Islet precursor cell (in vitro differentiated cells): ENCODE results near the gene BTN1A1.
A peak's percentile ranks its signal among the peaks of the same experiment; 100 is the strongest.
"Not testable (repeated sequence)": the region's sequence is repeated elsewhere in the genome, so short reads cannot be mapped to it uniquely, and the experiment has no call there.

ENCODE experiments used
- DNase-seq: peaks from one replicate; pipeline ENCODE4 v3.0.0-alpha.2; 2018

The BTN1A1 gene

GRCh38 chr6:26476896-26477295, 23.2 kb upstream of the BTN1A1 start:
- no peak for DNase-seq

DNA sequence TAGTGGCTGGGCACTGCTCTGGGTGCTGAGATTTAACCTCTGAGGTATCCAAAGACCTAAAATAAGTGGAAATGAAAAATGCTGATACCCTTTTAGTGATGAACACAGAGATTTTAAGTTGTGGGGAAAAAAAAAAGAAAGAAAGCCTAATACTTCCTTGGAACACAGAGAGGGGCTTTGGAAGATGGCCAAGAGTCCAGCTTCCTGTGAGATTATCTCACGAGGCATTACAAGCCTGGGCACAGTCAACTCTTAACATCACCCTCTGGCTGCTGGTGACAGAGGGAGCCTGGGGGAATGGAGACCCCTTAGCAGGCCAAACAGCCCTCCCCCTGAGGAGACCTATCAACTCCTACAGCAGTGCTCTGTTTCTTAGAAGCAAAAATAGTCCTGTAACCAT, 22.7 kb upstream of the BTN1A1 start:
- DNase-seq: no peak

DNA sequence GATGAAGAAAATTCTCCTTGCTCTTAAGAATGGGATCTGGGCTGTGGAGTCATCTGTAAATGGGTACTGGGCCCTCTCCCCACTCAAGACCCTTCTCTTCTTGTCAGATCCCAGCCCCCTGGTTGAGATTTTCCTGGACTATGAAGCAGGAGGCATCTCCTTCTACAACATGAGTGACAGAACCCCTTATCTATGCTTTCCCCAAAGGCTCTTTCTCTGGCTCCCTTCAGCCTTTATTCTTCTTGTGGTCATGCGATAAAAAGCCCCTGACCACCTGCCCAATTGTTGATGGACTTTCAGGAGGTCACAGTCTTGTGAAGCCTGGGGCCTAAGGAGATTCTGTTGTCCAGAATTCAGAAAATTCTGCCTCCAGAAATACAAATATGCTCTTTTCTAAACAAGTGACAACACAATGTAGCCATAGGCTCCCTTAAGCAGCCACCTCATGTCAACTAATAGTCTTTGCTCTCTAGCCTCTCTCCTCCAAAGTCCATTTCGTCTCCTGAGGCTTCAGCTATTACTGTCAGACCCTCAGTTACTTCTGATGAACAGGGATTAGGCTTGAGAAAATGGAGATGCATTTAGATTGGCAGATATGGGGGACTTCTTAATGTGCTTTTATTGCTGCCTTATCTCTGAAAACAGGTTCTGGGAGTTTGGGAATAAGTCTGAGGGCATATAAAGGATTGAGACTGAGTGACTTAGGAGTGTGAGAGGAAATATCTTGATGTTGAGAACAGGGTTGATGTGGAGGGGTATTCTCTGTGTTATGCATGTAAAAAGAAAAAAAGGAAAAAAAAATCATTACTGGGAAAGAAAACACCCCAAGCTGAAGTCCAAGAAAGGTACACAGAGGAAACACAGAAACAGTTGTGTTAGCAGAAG, 21.8 kb upstream of the BTN1A1 start:
- no peak for DNase-seq

DNA sequence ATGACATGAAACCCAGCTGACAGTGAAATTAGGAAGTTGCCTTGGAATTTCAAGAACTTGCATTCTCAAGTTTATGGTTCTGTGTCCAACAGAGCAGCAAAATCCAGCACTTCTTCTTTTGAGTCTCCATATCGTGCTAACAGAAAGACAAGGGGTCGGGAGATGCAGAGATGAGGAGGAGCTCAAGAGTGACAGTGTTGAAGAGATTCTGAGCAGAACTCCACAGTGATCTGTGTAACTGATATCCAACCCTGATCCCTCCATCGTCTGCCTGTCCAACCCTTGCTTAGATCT, 21.2 kb upstream of the BTN1A1 start:
- no peak for DNase-seq

DNA sequence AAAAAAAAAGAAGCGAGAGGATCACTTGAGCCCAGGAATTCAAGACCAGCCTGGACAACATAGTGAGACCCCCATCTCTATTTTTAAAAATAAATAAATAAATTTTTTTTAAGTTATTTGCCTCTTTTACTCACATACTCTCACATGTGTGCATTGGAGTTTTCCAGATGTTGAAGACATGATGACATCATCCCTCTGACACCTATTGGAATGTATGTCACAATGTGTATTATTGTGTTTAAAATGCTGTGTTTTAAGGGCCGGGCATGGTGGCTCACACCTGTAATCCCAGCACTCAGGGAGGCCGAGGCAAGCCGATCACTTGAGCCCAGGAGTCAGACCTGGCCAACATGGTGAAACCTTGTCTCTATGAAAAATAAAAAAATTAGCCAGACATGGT, 17.8 kb upstream of the BTN1A1 start:
- DNase-seq: no peak

DNA sequence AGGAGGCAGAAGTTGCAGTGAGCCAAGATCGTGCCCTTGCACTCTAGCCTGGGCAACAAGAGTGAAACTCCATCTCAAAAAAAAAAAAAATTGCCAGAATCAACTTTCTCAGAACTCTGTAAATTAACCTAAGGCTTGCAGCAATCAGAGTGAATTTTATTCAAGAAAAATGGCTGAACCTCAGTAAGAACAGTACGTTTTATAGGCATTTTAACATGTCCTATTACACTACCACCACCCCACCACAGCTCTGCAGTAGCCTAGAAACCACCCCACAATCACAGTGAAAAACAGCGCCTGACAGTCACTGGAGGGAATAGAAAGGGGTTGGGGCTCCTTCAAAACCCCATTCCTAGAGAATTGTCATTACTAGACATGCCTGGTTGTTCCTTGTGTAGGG, 16.4 kb upstream of the BTN1A1 start:
- no peak for DNase-seq

GRCh38 chr6:26484161-26484560, 15.9 kb upstream of the BTN1A1 start:
- DNase-seq: no peak

DNA sequence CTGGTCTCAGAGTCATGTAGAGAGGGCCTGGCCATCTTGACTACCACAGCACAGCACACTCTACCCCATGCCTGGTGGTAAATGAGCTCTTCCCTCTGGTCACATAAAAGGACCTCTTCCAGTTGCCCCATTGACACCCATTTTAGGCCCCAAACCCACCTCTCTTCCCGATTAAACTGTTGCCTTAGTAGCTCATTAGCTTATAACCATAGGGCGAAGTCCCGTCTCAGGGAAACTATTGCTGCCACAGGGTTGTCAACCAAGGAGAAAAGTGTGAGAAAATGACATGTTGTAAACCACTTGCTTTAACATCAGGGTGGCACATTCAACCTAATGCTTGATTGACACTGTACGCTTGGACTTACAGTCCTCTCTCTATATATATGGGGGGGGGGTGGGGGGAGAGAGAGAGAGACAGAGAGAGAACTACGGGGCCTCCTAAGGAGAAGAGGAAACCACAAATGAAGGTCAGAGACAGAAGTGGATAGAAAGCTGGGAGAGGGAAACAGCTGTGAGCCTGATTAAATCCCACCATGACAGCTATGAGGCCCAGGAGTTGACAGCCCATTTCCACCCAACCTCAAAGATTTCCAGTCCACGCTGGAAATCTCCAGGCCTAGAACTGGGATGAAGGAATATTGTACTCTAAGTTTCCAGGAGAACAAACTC, 14.9 kb upstream of the BTN1A1 start:
- DNase-seq: no peak

GRCh38 chr6:26486358-26486757, 13.7 kb upstream of the BTN1A1 start:
- DNase-seq: no peak

DNA sequence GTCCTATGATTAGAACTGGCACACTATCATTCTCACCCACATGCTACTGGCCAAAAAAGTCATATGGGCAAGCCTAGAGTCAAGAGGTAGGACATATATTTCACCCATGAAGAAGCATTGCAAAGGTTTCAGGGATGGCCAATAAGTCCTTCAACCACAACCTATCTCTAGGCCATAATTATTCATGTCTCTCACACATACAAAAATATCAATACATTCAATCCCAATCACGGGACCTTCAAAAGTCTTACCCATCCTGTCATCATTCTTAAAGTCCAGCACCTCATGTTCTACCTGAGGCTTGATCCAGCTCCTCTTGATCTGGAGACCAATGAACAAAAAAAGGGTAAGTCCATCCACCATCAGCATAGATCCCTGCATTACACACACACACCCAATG, 12.6 kb upstream of the BTN1A1 start:
- no peak for DNase-seq

DNA sequence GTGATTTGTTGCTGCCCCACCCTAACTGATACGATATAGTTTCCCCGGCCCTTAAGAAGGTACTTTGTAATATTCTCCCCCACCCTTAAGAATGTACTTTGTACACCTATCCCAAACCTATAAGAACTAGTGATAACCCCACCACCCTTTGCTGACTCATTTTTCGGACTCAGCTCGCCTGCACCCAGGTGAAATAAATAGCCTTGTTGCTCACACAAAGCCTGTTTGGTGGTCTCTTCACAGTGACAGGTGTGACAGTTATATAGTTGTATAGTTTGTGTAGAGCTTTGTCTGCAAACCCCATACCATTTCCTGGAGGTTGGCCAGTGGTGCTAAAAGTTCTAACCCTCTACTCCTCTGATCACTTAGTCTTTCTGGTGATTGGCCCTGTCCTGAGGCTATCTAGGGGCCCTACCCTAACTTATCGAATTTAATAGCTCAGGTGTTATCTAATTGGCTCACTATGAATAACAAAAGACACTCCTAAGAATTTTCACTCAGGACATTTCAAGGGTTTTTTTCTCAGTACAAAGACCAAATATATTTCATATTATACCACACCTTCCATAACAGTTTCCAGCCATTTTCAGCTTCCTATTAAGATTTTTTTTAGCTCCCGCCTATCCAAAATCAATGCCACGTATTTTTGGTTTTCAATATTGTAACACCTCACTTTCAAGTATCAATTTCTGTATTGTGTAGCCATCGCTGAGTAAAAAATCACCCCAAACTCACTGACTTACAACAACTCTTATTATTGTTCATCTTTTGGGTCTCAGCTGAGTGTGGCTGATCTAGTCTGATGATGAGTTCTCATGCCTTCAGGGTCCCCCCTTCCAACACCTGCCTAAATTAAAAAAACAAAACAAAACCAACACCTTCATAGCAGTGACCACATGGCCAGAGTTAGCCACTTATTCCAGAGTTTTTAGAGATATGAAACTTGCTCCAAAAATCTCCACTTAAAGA, 9.8 kb upstream of the BTN1A1 start:
- DNase-seq: no peak

DNA sequence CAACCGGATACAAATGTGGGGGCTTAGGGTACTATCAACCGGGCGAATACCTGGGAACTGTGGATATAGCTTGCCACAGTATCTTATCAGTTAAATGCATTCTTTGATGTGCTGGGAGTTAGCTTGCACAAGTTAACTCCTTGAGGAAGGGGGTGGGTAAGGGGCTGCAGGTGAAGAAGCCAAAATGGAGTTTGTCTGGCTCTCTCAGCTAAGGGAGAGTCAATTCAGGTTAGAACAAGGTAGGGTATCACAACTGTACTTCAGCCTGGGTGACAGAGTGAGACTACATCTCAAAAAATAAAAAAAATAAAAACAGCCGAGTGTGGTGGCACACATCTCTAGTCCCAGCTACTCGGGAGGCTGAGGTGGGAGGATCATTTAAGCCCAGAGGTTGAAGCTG, 8.5 kb upstream of the BTN1A1 start:
- DNase-seq: no peak

- DNase-seq: no peak
These were observed 6.8 kb upstream of the BTN1A1 start for GRCh38 chr6:26493258-26493657.

GRCh38 chr6:26494117-26494516, 6.0 kb upstream of the BTN1A1 start:
- no peak for DNase-seq

GRCh38 chr6:26495281-26495680, 4.8 kb upstream of the BTN1A1 start:
- DNase-seq: no peak

- no peak for DNase-seq
These were observed 2.5 kb upstream of the BTN1A1 start for GRCh38 chr6:26497610-26498009.

GRCh38 chr6:26501482-26501986, 1.4 kb downstream of the BTN1A1 start:
- DNase-seq: peak; percentile 60

- DNase-seq: no peak
These were observed 2.1 kb downstream of the BTN1A1 start for GRCh38 chr6:26502165-26502564.

GRCh38 chr6:26502626-26503025, 2.5 kb downstream of the BTN1A1 start:
- no peak for DNase-seq

GRCh38 chr6:26507658-26508057, 7.6 kb downstream of the BTN1A1 start:
- DNase-seq: no peak

DNA sequence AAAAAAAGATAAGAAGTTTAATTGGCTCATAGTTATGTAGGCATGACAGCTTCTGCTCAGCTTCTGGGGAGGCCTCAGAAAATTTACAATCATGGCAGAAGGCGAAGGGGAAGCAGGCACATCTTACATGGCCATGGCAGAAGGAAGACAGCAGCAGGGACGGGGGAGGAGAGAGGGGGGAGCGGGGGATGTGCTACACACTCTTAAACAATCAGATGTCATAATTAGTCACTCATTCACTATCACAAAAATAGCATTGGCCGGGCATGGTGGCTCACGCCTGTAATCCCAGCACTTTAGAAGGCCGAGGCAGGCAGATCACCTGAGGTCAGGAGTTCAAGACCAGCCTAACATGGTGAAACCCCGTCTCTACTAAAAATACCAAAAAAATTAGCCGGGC, 10.9 kb downstream of the BTN1A1 start:
- not testable (repeated sequence) for DNase-seq

DNA sequence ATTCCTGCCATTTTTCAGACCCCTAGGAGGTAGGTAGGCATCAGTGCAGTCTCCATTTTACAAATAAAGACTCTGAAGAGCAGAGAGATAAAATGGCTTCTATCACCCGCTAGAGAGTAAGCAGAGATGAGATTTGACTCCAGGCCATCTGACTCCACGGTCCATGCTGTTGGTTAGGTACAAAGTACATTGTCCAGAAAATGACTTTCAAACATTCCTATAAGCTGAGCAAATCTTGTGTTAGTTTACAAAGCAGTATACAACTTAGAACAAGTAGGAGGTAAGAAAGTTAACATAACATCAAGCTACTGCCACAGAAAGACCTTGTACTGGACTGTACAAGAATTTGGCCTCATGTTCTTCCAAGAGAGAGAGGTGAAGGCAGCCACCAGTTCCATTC, 14.9 kb downstream of the BTN1A1 start:
- no peak for DNase-seq
